ENCODE results near the gene NRXN2. TPM values are rescaled to one million over a fixed set of nuclear protein-coding genes. Genes with fewer than 3 reads are reported as not detected.

The NRXN2 gene
- total and polyA plus RNA-seq, 10 of the 15 experiments (the other 5 are each of a cell fraction or from before 2014, with no cell fraction given), result 0.03 to 1.4 (median 0.23) TPM

GRCh38 chr11:64570341-64570740 lies 152.7 kb downstream of the NRXN2 start:
- 22% methylated on average over 3 of the region's 3 CpGs for WGBS (ENCODE audit: insufficient coverage, insufficient replicate concordance, low lambda C conversion rate, missing lambda C conversion rate)
- RAD21 ChIA-PET (ENCODE audit: unreplicated experiment), result no interaction called here
- intact Hi-C loops (cut with micrococcal nuclease; ENCODE audit: unreplicated experiment), result no loop called here
- BruUV-seq (replicated peaks), result no TSS peak
- no peak for ATAC-seq
- Histone ChIP-seq H3K79me2 (ENCODE audit: control insufficient read depth, insufficient read depth, low read length) (no peaks in the 10 kb centered on the region), H3K9me3 (replicated peaks; ENCODE audit: control insufficient read depth, insufficient read depth, low read length) (no peaks in the 10 kb centered on the region), H3K27ac (ENCODE audit: control insufficient read depth, insufficient read depth) (no peak overlapping the region), H3K4me3 (no peak overlapping the region), H3K4me2 (ENCODE audit: control insufficient read depth, insufficient read depth) (no peak overlapping the region), H3K36me3 (ENCODE audit: control insufficient read depth in 2 of 2, insufficient read depth in 2 of 2, low read length in 1 of 2) (no peaks in the 10 kb centered on the region), H3K9ac (ENCODE audit: control insufficient read depth, insufficient read depth, low read length) (no peak overlapping the region), H3K4me1 (ENCODE audit: control insufficient read depth, insufficient read depth, low read length) (no peaks in the 10 kb centered on the region), H2AFZ (ENCODE audit: control insufficient read depth, low read depth, low read length) (no peak overlapping the region), H3K27me3 (replicated peaks in 1 of 2; ENCODE audit: control insufficient read depth in 2 of 2, insufficient read depth in 2 of 2, low read length in 1 of 2) (peaks cover 0 to 2% of the 10 kb centered on the region in 2 experiments; a peak in 2 of 4 replicates), H4K20me1 (ENCODE audit: control insufficient read depth, insufficient read depth) (no peaks in the 10 kb centered on the region)
- TF ChIP-seq RUNX3 (IDR thresholded peaks at IDR 0.05; ENCODE audit: low read length) (no peak), TARDBP (IDR thresholded peaks at IDR 0.05; ENCODE audit: borderline replicate concordance) (no peak), ZBED1 (IDR thresholded peaks at IDR 0.05; ENCODE audit: borderline replicate concordance) (no peak), IRF4 (IDR thresholded peaks at IDR 0.05; ENCODE audit: low read depth, low read length) (no peak)
- FAIRE-seq, result no peak
- POLR2A ChIA-PET, result no interaction called here
- in situ Hi-C loops (cut with MboI), result no loop called here
- SMC1A ChIA-PET (ENCODE audit: uncharacterized antibody, unreplicated experiment), result no interaction called here
- CTCF ChIA-PET, result no interaction called here
- DNase-seq (ENCODE audit: low read depth, low spot score), result no peak

- Histone ChIP-seq H3K4me2 (ENCODE audit: control insufficient read depth, insufficient read depth) (no peak overlapping the region), H3K36me3 (ENCODE audit: control insufficient read depth in 2 of 2, insufficient read depth in 2 of 2, low read length in 1 of 2) (no peaks in the 10 kb centered on the region), H2AFZ (ENCODE audit: control insufficient read depth, low read depth, low read length) (no peak overlapping the region), H4K20me1 (ENCODE audit: control insufficient read depth, insufficient read depth) (no peaks in the 10 kb centered on the region), H3K9ac (ENCODE audit: control insufficient read depth, insufficient read depth, low read length) (no peak overlapping the region), H3K4me3 (no peak overlapping the region), H3K9me3 (replicated peaks; ENCODE audit: control insufficient read depth, insufficient read depth, low read length) (no peaks in the 10 kb centered on the region), H3K27me3 (replicated peaks in 1 of 2; ENCODE audit: control insufficient read depth in 2 of 2, insufficient read depth in 2 of 2, low read length in 1 of 2) (peaks cover 0 to 2% of the 10 kb centered on the region in 2 experiments; a peak in 2 of 4 replicates), H3K27ac (ENCODE audit: control insufficient read depth, insufficient read depth) (no peak overlapping the region), H3K4me1 (ENCODE audit: control insufficient read depth, insufficient read depth, low read length) (no peaks in the 10 kb centered on the region), H3K79me2 (ENCODE audit: control insufficient read depth, insufficient read depth, low read length) (no peaks in the 10 kb centered on the region)
- DNase-seq (ENCODE audit: low read depth, low spot score) (no peak), FAIRE-seq (no peak), ATAC-seq (no peak)
- RAD21 ChIA-PET (ENCODE audit: unreplicated experiment), result no interaction called here
- WGBS (ENCODE audit: insufficient coverage, insufficient replicate concordance, low lambda C conversion rate, missing lambda C conversion rate), result 21% methylated on average over 8 of the region's 8 CpGs
- in situ Hi-C loops (cut with MboI) (loop anchor here (5.0 kb wide), 1 partner anchor 48 kb away; no protein-coding TSS in a partner anchor), intact Hi-C loops (cut with micrococcal nuclease; ENCODE audit: unreplicated experiment) (no loop called here)
- CTCF ChIA-PET, result no interaction called here
- SMC1A ChIA-PET (ENCODE audit: uncharacterized antibody, unreplicated experiment), result no interaction called here
- BruUV-seq (replicated peaks), result no TSS peak
- POLR2A ChIA-PET, result no interaction called here
- no peak for TF ChIP-seq TARDBP (IDR thresholded peaks at IDR 0.05; ENCODE audit: borderline replicate concordance)
- TF ChIP-seq, protein P1, sequence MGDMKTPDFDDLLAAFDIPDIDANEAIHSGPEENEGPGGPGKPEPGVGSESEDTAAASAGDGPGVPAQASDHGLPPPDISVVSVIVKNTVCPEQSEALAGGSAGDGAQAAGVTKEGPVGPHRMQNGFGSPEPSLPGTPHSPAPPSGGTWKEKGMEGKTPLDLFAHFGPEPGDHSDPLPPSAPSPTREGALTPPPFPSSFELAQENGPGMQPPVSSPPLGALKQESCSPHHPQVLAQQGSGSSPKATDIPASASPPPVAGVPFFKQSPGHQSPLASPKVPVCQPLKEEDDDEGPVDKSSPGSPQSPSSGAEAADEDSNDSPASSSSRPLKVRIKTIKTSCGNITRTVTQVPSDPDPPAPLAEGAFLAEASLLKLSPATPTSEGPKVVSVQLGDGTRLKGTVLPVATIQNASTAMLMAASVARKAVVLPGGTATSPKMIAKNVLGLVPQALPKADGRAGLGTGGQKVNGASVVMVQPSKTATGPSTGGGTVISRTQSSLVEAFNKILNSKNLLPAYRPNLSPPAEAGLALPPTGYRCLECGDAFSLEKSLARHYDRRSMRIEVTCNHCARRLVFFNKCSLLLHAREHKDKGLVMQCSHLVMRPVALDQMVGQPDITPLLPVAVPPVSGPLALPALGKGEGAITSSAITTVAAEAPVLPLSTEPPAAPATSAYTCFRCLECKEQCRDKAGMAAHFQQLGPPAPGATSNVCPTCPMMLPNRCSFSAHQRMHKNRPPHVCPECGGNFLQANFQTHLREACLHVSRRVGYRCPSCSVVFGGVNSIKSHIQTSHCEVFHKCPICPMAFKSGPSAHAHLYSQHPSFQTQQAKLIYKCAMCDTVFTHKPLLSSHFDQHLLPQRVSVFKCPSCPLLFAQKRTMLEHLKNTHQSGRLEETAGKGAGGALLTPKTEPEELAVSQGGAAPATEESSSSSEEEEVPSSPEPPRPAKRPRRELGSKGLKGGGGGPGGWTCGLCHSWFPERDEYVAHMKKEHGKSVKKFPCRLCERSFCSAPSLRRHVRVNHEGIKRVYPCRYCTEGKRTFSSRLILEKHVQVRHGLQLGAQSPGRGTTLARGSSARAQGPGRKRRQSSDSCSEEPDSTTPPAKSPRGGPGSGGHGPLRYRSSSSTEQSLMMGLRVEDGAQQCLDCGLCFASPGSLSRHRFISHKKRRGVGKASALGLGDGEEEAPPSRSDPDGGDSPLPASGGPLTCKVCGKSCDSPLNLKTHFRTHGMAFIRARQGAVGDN (IDR thresholded peaks at IDR 0.05), result no peak
- no peak for TF ChIP-seq MEF2A (IDR thresholded peaks at IDR 0.05; ENCODE audit: insufficient read depth, low read depth, low read length)
- no peak for TF ChIP-seq RAD21 (IDR thresholded peaks at IDR 0.05; ENCODE audit: insufficient read depth, low read depth, low read length)
- TF ChIP-seq, protein P2, sequence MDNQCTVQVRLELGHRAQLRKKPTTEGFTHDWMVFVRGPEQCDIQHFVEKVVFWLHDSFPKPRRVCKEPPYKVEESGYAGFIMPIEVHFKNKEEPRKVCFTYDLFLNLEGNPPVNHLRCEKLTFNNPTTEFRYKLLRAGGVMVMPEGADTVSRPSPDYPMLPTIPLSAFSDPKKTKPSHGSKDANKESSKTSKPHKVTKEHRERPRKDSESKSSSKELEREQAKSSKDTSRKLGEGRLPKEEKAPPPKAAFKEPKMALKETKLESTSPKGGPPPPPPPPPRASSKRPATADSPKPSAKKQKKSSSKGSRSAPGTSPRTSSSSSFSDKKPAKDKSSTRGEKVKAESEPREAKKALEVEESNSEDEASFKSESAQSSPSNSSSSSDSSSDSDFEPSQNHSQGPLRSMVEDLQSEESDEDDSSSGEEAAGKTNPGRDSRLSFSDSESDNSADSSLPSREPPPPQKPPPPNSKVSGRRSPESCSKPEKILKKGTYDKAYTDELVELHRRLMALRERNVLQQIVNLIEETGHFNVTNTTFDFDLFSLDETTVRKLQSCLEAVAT (IDR thresholded peaks at IDR 0.05), result no peak
- no peak for TF ChIP-seq POLR2AphosphoS2 (IDR thresholded peaks at IDR 0.05; ENCODE audit: low read depth, low read length)
- no peak for TF ChIP-seq KDM1A (IDR thresholded peaks at IDR 0.05; ENCODE audit: borderline replicate concordance)
- TF ChIP-seq ZZZ3 (IDR thresholded peaks at IDR 0.05; ENCODE audit: control insufficient read depth, insufficient read length, low read depth), result no peak
- no peak for TF ChIP-seq CHD4 (IDR thresholded peaks at IDR 0.05)
- TF ChIP-seq ZNF384 (IDR thresholded peaks at IDR 0.05; ENCODE audit: borderline replicate concordance, low read depth, low read length), result no peak
Measured at GRCh38 chr11:64569300-64569970, 153.6 kb downstream of the NRXN2 start.
